ENCODE measurements around the gene NPFF. TPM values are rescaled to one million over a fixed set of nuclear protein-coding genes. Genes with fewer than 3 reads are reported as not detected.

The NPFF gene
- total and polyA plus RNA-seq, 12 donors, result not detected

GRCh38 chr12:53501615-53502181 lies 5.6 kb downstream of the NPFF start:
- no peaks in the 10 kb centered on the region for H3K27me3 ChIP-seq
- peak overlapping the region; percentile 44 to 87 (median 74) for H3K4me3 ChIP-seq
- 56 to 66% methylated on average over 10 of the region's 10 CpGs for WGBS, 2 donors
- no peaks in the 10 kb centered on the region for H3K9me3 ChIP-seq
- intact Hi-C loops (cut with DNase I), result loop anchor here in 7 of 10 donors (2.0 to 10.0 kb wide), 7 partner anchors 47 to 177 kb away; partner anchors contain the start of genes PCBP2 (in 5 of the 7), AAAS (in 1 of the 7) and PRR13 (in 1 of the 7)
- H3K36me3 ChIP-seq, result peaks cover 0 to 36% (median 5%) of the 10 kb centered on the region in 9 donors
- H3K27ac ChIP-seq, result peak overlapping the region; percentile 96 to 99 (median 97)
- no peak for TF ChIP-seq CTCF (IDR thresholded peaks at IDR 0.05)
- ATAC-seq (peak in 1 of 8 donors; percentile 0), DNase-seq (no peak)
- peaks cover 15 to 50% (median 27%) of the 10 kb centered on the region in 9 donors for H3K4me1 ChIP-seq

GRCh38 chr12:53500776-53501614 lies 6.3 kb downstream of the NPFF start, which contains the start of gene TARBP2:
Gene TARBP2 (plus strand): TSS chr12:53501283. CDS start chr12:53501409, 126 bp downstream.
- Histone ChIP-seq H3K9me3 (no peaks in the 10 kb centered on the region), H3K4me1 (peaks cover 15 to 55% (median 33%) of the 10 kb centered on the region in 9 donors), H3K4me3 (peak within 1 kb of the TSS; percentile 44 to 87 (median 74)), H3K27ac (peak within 1 kb of the TSS; percentile 96 to 99 (median 97)), H3K27me3 (no peaks in the 10 kb centered on the region), H3K36me3 (peaks cover 0 to 29% (median 4%) of the 10 kb centered on the region in 9 donors)
- 0 to 1% methylated on average over 72 to 74 of the region's 74 CpGs for WGBS, 2 donors
- DNase-seq, result peak; percentile 96 to 99
- peak in 3 of 9 donors; percentile 17 to 26 (median 21) for TF ChIP-seq CTCF (IDR thresholded peaks at IDR 0.05)
- ATAC-seq, result peak; percentile 87 to 93 (median 89)
- intact Hi-C loops (cut with DNase I), result loop anchor here in 7 of 10 donors (2.0 to 10.0 kb wide), 7 partner anchors 46 to 176 kb away; partner anchors contain the start of genes PCBP2 (in 5 of the 7), AAAS (in 1 of the 7) and PRR13 (in 1 of the 7)

GRCh38 chr12:53500142-53500775 lies 7.0 kb downstream of the NPFF start:
- TF ChIP-seq CTCF (IDR thresholded peaks at IDR 0.05), result no peak
- H3K27me3 ChIP-seq, result no peaks in the 10 kb centered on the region
- ATAC-seq (peak in 1 of 8 donors; percentile 5), DNase-seq (peak in 1 of 2 donors; percentile 53)
- peaks cover 0 to 21% (median 0%) of the 10 kb centered on the region in 9 donors for H3K36me3 ChIP-seq
- H3K4me3 ChIP-seq, result peak overlapping the region; percentile 31 to 87 (median 74)
- intact Hi-C loops (cut with DNase I), result loop anchor here in 7 of 10 donors (2.0 to 10.0 kb wide), 7 partner anchors 45 to 175 kb away; partner anchors contain the start of genes PCBP2 (in 5 of the 7), AAAS (in 1 of the 7) and PRR13 (in 1 of the 7)
- 1 to 2% methylated on average over 17 of the region's 17 CpGs for WGBS, 2 donors
- peaks cover 15 to 61% (median 36%) of the 10 kb centered on the region in 9 donors for H3K4me1 ChIP-seq
- H3K9me3 ChIP-seq, result no peaks in the 10 kb centered on the region
- H3K27ac ChIP-seq, result peak overlapping the region; percentile 96 to 99 (median 97)
